Stimulated activated CD4-positive, alpha-beta T cell treated with anti-CD3 and anti-CD28 coated beads, TNF-alpha, amount 100 ng/mL, for 48 hours (primary cell): Measurements from ENCODE around the gene KCNJ6.

Experiments used
- DNase-seq, 3 donors: peaks; one replicate each; pipeline ENCODE4 v3.0.0-alpha.2; 2020; ENCODE audit warnings: low read depth in 3 of 3

The KCNJ6 gene

DNA sequence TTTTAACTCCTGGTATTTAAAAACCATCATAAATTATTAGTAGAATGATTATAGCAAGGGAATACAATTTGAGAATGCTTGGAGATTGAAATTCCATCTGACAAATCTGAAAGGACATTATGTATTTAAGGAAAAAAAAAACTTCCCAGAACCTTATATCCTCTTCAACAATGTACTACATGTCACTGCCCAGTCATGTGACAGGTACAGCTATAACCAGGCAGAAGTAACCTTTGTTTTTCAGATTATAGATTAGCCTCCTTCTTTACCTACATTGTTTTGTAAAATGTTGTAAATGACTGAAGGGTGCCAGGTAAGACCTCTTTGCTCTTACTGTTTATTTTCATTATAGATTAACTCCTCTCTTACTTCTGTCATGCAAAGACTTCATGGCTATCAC lies 96.9 kb downstream of the KCNJ6 start:
- DNase-seq, result no peak

- no peak for DNase-seq
Measured at GRCh38 chr21:37817242-37817641, 99.0 kb downstream of the KCNJ6 start.

GRCh38 chr21:37815893-37816292 lies 100.4 kb downstream of the KCNJ6 start:
- DNase-seq, result no peak

DNA sequence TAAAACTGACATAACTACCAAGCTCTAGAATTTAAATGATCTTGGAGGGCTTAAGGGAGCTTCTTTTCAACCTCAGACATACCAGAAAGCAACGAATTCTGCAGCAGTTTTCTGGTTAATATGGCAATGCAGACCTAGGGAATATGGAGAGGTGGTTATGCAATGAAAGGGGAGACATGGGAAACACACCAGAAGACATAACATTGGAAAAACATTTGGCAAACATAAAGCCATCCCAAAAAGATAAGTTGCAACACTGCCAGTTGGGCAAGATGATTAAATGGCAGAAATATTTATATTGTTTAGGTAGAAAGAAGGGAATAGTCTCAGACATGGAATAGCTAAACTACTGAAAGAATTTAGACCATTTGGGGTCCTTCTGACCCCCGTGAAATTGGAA lies 104.5 kb downstream of the KCNJ6 start:
- DNase-seq, result no peak

DNA sequence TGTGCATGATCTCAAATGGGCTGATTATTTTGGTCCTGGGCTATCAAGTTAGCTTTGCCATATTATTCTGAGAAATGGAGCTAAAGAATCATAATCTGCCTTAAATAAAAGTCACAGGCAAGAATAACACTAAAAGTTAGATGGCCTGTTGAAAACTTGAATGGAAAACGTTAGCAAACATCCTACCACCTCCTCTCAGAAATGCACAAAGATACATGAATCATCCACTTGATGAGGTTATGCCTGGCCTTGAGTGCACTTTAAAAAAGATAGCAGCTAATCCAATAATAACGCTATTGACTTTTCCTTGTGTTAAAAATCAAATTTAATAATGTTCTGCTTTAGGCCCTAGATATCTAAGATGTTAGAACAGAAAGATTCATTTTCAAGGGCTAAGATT lies 108.0 kb downstream of the KCNJ6 start:
- DNase-seq, result no peak

DNA sequence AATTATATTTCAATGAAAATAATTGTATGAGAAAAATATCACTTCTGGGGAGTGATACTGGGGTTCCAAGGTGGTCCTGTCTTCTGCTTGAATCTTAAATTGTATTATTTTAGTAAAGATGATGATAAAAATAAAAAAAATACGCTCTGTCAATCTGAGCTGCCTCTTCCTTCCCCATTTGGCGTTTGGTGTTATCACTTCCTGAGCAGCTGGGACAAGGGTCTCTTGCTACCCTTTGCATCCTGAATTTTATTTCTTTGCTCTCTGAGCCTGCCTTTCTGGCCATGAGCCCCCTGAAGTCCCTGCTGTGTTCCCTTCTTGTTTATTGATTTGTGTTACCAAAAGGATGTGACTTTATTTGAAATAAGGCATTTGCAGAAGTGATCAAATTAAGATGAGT lies 111.0 kb downstream of the KCNJ6 start:
- DNase-seq, result no peak

DNA sequence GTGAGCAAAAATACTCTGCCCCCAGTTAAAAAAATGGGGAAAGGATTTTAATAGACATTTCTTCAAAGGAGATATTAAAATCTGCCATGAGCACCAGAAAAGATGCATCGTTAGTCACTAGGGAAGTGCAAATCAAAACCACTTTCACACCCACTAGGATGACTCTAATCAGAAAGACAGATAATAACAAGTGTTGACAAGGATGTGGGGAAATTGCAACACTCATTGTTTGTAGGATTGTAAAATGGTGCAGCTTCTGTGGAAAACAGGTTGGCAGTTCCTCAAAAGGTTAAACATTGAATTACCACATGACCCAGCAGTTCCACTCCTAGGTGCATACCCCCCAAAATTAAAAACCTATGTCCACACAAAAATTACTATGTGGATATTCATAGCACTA lies 112.3 kb downstream of the KCNJ6 start:
- DNase-seq, result no peak

- DNase-seq, result no peak
Measured at GRCh38 chr21:37803101-37803651, 113.1 kb downstream of the KCNJ6 start.

DNA sequence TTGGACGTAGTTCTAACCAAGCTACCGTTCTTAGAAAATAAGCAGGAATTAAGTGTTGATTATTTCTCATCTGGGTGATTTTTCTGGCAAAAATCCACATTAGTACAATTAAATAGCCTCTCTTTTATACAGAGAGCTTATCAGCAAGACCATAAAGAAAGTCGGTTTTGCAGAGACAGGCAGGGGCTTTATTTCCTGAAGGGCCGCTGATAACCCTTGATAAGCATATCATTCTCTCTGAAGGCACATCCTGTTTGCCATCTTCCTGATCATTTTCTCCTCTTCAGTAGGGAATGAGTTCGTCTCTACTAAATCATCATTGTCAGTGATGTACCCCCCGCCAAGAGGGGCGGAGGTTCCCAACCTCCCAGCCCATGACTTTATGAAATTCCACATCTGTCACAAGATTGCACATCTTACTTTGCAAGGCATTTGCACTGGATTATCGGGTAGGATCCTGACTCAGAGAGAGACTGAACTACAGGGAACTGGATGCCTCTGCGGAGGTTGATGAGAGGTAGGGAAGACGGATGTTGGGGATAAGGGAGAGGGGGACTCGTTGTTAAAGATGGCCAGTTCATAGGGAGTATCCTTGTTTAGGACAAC lies 115.7 kb downstream of the KCNJ6 start:
- no peak for DNase-seq

DNA sequence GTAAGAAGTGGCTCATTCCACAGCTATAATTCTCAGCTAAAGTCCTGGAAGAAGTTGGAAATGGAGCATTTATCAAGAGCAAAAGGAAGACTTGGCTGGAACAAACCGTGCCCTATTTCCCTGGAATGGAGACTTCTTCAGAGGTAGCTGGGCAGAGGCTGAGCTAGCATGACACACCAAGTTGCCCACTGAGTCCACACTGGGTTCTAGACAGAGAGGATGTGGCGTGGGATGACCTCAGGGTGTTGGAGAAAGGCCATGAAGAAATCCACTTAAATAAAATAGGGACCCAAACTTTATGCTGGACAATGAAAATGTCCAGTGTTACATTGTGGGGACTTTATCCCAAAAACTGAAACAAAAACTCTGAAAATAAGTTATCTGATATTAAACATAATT lies 116.2 kb downstream of the KCNJ6 start:
- DNase-seq, result no peak

GRCh38 chr21:37799211-37800056 lies 116.8 kb downstream of the KCNJ6 start:
- no peak for DNase-seq

DNA sequence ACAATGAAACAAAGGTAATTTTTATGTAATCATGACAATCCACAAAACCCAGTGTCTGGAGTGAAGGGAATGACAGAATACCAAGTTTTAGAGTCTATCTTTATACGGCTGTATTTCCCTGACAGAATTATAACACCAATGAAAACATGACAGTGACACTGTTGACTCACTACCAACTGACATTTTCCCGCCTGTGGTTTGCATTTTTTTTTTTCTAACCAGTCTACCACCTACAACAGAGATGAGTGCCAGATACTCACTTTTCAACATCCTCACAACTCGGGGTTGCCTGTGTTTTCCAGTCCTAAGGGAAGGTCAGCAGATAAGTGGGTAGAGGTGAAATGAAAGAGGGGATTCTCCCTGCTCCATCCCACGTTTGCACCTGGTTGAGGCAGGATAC lies 118.9 kb downstream of the KCNJ6 start:
- DNase-seq, result no peak

DNA sequence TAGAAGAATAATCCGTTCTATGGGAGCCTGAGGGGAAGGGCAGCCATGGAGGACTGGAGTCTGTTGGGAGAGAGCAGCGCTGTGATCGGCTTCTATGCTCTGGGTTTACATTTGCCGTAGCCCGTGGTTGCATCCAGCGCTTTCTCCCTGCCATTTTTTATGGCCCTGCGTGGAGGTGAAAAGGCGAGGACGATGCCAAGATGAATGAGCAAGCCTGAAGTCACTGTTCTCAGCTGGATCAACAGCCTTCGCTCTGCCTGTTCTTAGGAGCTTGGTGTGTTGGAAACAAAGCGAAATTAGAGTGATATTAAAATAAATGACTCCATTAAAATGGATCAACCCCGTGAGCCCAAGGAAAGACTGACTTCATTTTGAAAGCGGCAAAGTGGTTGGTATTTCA lies 120.2 kb downstream of the KCNJ6 start:
- DNase-seq, result no peak

- no peak for DNase-seq
Measured at GRCh38 chr21:37793660-37794059, 122.6 kb downstream of the KCNJ6 start.

DNA sequence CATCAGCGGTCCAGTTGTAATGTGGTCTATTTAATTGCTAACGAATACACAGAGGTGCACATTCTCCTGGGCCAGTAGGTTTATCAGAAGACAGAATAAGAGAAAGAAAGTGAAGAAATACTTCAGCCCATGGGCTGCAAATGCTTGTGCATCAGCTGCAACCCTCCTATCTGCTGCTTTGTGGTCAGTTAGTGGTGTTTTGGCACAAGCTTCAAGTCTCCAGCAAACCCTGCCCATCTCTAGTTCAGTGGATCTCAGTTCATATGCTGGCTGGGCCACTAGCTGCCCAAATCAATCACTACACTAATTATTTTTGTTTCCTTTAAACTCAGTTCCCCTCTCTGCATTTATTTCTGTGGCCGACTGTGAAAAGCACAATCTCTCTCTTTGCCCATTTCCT lies 124.2 kb downstream of the KCNJ6 start:
- no peak for DNase-seq

- DNase-seq, result no peak
Measured at GRCh38 chr21:37790905-37791304, 125.4 kb downstream of the KCNJ6 start.

GRCh38 chr21:37788503-37788902 lies 127.8 kb downstream of the KCNJ6 start:
- DNase-seq, result no peak

DNA sequence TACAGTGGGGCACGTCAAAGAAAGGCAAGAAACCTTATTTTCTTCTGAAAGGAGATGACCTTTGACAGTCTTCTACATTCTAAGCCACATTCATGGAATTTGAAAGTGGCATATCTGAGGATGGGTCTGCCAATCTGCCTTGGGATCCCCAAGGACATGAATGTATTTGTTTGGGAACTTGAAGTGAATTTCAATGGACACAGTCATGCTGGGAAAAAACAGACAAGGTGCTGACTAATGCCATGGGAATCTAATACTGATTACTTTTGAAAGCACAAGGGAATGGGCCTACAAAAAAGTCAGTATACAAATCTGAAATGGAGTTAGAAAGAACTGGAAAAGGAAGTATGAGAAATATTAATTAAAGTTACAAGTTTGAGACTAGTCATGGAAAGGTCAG lies 128.8 kb downstream of the KCNJ6 start:
- no peak for DNase-seq

GRCh38 chr21:37784591-37785318 lies 131.5 kb downstream of the KCNJ6 start:
- no peak for DNase-seq

DNA sequence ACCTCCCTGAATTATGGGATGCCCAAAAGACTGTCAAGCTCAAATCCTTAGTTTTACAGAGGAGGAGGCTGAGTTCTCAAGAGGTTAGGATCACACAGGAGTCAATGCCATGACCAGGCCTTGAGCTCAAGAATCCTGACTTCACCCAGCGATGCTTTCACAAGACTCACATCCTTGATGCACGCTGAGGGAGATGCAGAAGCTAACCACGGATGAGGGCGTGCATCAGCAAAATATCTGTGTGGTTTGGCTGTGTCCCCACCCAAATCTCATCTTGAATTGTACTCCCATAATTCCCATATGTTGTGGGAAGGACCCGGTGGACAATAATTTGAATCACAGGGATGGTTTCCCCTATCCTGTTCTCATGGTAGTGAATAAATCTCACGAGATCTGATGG lies 133.2 kb downstream of the KCNJ6 start:
- DNase-seq, result no peak

GRCh38 chr21:37780991-37781983 lies 135.0 kb downstream of the KCNJ6 start:
- no peak for DNase-seq
